HG03469 (cell line): ENCODE results near the gene POLG2.
A peak's percentile ranks its signal among the peaks of the same experiment; 100 is the strongest.
"Not testable (repeated sequence)": the region's sequence is repeated elsewhere in the genome, so short reads cannot be mapped to it uniquely, and the experiment has no call there.

Experiments used
- ATAC-seq: cut with Tn5 transposase; IDR thresholded peaks from one replicate; pipeline ENCODE4 v1.9.1; 2021; ENCODE audit warnings: mild to moderate bottlenecking, moderate library complexity, moderate number of reproducible peaks; ENCODE audit not compliant: unreplicated experiment

Gene POLG2

GRCh38 chr17:64506201-64506575, 9.3 kb upstream of the POLG2 start, which contains the start of gene DDX5:
TSS of gene DDX5 (minus strand) at chr17:64506289. CDS start at chr17:64506119, 170 bp downstream.
- peak; percentile 30 for ATAC-seq

DNA sequence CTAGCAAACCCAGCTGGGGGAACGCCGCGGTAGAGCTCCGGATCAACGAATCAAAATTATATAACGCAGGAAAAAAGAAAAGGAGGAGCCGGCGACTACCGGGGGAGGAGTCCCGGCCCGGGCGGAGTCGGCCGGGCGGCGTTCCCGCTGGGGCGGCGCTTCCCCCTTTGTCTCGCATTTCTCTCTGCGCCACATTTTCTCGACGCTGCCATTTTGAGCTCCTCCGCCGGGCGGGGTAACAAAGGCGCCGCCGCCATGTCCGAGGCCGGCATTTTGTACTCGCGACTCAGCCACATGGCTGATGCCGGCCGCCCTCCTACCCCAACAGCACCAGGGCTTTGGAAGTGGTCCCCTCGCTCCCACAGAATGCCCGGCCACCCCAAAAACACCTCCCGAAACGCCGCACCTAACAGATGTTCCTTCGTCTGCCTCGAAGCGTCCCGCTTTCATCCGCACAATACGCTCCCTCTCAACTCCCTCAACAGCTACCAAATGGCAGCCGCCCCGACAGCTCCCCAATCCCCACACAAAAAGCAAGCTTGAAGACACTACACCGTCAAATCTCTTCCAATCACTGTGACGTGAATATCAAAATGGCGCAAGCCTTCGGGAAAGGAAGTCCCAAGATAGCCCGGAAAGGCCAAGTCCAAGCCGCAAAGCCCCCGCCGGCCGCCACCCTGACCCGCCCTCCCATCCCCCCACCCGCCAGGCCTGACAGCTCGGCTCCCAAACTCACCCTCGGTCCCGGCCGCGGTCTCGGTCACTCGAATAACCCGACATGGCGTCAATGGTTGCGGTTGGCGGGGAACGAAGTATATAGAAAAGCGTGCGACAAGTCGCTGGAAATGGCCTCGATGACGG, 8.7 kb upstream of the POLG2 start:
- ATAC-seq = no peak

DNA sequence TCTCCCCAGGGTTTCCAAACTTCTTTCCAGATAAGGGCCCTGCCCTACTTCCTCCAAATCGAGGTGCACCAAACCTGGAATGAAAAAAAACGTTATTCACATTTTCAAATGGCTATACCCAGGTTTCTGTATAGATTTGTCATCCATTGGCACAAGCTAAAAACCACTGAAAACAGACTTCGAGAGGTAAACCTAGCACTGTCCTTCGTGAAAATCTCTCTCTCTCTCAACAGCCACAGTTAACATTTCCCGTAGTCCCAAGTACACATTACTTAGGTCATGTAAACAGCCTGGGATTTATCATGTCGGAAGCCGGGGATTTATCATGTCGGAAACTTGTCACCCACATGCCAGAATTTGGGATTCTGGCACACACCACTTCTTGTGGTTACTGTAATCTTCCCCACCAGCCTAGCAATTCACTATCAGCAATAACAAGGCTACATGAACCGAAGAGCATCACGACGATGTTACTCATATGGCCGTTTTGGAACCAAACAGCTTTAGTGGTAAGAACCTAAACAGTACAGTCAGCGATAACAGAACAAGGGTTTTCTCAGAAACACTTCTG, 8.0 kb upstream of the POLG2 start:
- no peak for ATAC-seq

DNA sequence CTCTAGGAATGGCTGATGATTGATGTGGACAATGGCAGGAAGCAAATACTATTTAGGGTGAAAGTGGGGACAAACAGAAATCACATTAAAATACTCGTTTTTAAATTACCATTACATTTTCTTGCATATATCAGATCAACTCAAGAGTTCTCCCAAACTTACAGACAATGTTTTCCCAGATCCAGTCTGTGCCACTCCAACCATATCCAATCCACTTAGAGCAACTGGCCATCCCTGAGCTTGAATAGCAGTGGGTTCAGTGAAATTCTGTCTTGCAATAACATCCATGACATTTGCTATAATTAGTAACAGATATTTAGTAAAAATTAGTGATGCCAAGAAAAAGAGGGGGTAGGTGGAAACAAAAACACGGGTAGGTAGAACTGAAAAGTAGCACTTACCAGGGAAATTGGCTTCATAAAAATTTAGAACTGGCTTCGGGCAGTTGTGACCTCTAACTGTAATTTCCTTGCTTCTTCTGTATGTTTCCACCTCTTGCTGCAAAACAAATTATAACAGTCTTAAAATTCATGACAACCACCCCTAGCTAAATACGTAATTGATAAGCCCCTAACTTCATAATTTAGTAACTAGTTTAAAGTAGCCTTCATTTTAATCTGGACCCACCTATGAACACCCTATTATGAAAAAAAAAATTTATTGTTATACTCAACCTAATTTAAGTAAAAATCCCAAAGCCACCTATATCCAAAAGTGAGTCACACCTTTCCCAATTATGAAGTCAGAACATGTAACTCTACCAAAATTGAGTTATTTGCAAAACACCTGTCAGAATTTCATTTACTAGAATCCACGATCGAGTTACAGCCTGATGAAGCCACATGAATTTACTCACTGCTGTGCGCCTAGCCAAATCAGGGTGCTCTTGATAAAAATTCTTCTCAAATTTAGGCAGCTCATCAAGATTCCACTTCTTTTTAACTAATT, 7.2 kb upstream of the POLG2 start:
- no peak for ATAC-seq

DNA sequence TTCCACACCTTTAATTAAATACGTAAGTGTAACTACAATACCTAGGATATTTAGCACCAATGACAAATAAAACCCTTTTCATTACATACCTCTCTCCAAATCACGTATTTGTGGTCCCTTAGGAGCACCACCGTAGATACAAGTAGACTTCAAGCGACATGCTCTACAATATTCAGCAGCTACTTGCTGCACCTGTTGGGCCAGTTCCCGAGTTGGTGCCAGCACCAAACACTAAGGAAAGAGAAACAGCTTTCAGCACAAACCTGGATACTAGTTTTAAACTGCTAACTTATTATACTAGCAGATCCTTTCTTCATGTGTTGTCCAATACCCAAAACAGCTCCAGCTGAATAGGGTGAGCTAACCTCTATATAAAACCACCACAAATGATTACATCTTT, 6.5 kb upstream of the POLG2 start:
- no peak for ATAC-seq

- ATAC-seq = no peak
These were observed 6.0 kb upstream of the POLG2 start for GRCh38 chr17:64502809-64503208.

- ATAC-seq = no peak
These were observed 5.2 kb upstream of the POLG2 start for GRCh38 chr17:64502021-64502420.

- no peak for ATAC-seq
These were observed 4.3 kb upstream of the POLG2 start for GRCh38 chr17:64500862-64501765.

DNA sequence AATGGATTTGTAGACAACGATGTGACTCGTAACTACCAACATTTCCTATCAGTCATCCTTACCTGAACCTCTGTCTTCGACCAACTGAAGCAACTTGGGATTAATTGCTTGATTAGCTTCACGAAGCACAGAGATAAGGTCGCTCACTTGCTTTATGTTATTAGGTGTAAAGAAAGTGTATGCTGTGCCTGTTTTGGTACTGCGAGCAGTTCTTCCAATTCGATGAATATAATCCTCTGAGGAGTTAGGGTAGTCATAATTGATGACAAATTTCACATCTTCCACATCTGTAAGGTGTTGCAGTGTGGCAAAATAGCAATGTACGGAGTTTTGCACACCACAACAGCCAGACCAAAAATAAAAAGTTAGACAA, 3.6 kb upstream of the POLG2 start:
- no peak for ATAC-seq

DNA sequence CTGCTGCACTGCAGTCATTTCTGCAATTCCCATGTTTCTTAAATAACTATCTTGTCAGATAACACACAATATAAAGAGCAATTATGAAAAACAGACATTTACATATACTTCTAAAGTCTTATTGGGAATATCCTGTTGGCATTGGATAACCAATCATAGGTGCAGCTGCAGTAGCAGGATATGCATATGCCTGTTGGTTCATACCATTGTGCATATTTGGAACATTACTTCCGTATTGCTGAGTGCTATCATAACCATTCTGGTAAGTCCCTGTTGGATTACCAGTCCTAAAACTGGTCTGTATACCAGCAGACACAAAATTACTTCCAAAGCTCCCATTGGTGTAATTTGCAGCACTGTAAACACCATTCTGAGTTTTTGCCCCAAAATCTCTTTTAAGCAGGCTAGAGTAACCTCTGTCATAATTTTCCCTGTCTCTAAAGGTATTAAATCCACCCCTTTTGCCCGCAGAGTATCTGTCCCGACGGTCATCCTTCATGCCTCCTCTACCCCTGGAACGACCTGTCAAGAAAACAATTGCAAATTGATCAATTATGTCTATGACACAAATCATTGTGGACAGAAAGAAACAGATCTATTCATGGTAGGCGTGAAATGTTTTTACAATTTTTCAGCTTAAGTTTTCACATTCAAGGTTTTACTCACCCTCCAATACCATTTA, 3.1 kb upstream of the POLG2 start:
- no peak for ATAC-seq

GRCh38 chr17:64498308-64499203, 1.7 kb upstream of the POLG2 start:
- no peak for ATAC-seq

GRCh38 chr17:64497565-64498035, 746 bp upstream of the POLG2 start:
- no peak for ATAC-seq

DNA sequence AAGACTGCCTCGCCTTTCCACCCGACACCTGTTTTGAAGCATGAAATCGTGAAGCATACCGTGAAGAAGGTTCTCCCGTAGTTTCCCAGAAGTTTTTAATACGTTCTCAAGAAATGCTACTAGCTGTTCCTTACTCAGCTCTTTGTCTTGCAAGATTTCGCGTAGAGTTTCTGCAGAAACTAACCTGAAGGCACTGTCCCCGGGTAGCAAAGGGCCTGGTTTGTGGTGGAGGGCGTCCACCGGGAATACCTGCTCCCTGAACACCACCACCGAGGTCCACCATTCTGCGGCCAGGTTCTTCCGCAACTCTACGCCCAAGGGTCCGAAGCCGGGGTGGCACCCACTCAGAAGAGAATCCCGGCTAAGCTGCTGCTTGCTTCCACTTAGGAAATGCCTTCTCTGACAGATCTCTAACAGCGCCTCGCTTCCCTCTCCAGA, 487 bp downstream of the POLG2 start:
- no peak for ATAC-seq

- ATAC-seq = not testable (repeated sequence)
These were observed 1.6 kb downstream of the POLG2 start for GRCh38 chr17:64495300-64495699.

- ATAC-seq = no peak
These were observed 2.7 kb downstream of the POLG2 start for GRCh38 chr17:64494121-64494520.

DNA sequence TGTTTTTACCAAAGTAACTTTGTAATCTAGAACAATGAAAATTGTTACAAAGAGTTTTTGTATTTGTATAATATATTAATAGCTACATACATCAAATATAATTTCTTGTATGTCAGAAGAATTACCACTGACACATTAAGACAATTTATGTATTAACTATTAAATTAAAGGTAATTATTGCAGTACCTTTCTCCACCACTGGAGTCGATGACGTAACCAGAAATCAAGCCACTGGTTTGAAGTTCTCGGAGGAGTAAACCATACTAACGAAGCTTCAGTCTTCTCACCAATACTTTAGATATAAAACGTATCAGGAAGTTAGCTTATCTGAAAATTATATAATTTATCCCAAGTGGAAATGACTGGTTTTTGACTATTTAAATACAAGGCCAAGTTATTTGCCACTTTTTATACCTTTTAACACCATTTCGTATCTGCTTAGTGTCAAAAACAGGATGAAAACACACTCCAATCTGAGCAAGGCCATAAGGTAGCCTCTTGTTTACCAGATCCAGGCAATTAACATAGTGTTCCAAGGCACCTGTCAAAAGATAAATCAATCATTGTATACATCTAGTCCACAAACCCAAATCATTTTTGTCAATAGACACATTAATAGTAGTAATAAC, 4.3 kb downstream of the POLG2 start:
- no peak for ATAC-seq

DNA sequence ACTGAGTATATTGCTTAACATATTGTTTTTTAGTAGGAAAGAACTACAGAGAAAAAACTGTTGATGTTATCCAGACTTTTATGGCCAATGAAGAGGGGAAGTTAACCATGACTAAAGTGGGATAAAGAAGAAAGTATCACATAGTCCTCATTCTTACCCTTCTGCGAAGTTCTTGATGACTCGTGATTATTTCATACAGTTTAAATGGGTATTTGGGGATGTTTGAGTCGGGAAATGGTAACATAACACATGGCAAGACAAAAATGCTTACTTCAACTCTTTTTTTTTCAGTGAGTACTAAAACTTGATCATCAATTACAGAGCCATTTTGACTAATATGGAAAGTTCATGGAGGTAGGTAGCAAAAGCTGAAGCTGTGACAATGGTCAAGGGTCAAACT, 4.9 kb downstream of the POLG2 start:
- ATAC-seq = no peak
